ENCODE results near the gene LTC4S.
A peak's percentile ranks its signal among the peaks of the same experiment; 100 is the strongest.
"Not testable (repeated sequence)": the region's sequence is repeated elsewhere in the genome, so short reads cannot be mapped to it uniquely, and the experiment has no call there.

LTC4S gene

GRCh38 chr5:179793468-179794139 lies at the start of gene LTC4S:
Gene LTC4S, plus strand, starts transcription at chr5:179793986. Its CDS starts 95 bp downstream, at chr5:179794081.
- DNase-seq = no peak

GRCh38 chr5:179744106-179744505 lies 49.7 kb upstream of the LTC4S start:
- DNase-seq = not testable (repeated sequence)

- DNase-seq = no peak
These were observed 46.9 kb upstream of the LTC4S start for GRCh38 chr5:179746872-179747271.

- DNase-seq = no peak
These were observed 46.0 kb upstream of the LTC4S start for GRCh38 chr5:179747811-179748210.

- DNase-seq = no peak
These were observed 43.8 kb upstream of the LTC4S start for GRCh38 chr5:179749857-179750508.

GRCh38 chr5:179753971-179754370 lies 39.8 kb upstream of the LTC4S start:
- DNase-seq = no peak

GRCh38 chr5:179755022-179755421 lies 38.8 kb upstream of the LTC4S start:
- DNase-seq = no peak

GRCh38 chr5:179758955-179759354 lies 34.8 kb upstream of the LTC4S start:
- no peak for DNase-seq

- no peak for DNase-seq
These were observed 33.9 kb upstream of the LTC4S start for GRCh38 chr5:179759581-179760551.

GRCh38 chr5:179762079-179762780 lies 31.6 kb upstream of the LTC4S start:
- no peak for DNase-seq

- no peak for DNase-seq
These were observed 31.0 kb upstream of the LTC4S start for GRCh38 chr5:179762781-179763176.

GRCh38 chr5:179763215-179763945 lies 30.4 kb upstream of the LTC4S start:
- peak; percentile 26 for DNase-seq

- DNase-seq = no peak
These were observed 29.7 kb upstream of the LTC4S start for GRCh38 chr5:179764056-179764455.

- no peak for DNase-seq
These were observed 28.4 kb upstream of the LTC4S start for GRCh38 chr5:179765400-179765799.

- DNase-seq = no peak
These were observed 27.6 kb upstream of the LTC4S start for GRCh38 chr5:179766021-179766725.

- no peak for DNase-seq
These were observed 26.9 kb upstream of the LTC4S start for GRCh38 chr5:179766726-179767455.

GRCh38 chr5:179767496-179768100 lies 26.2 kb upstream of the LTC4S start:
- no peak for DNase-seq

GRCh38 chr5:179768326-179769085 lies 25.3 kb upstream of the LTC4S start:
- no peak for DNase-seq

- no peak for DNase-seq
These were observed 24.5 kb upstream of the LTC4S start for GRCh38 chr5:179769271-179769670.

- DNase-seq = no peak
These were observed 24.0 kb upstream of the LTC4S start for GRCh38 chr5:179769796-179770195.
